Psoas muscle (tissue), 8 donors: ENCODE results near the gene ITPRIP. TPM values are rescaled to one million over a fixed set of nuclear protein-coding genes. Genes with fewer than 3 reads are reported as not detected.
A peak's percentile ranks its signal among the peaks of the same experiment; 100 is the strongest.

ENCODE experiments used
- ATAC-seq, 4 donors: fragments of 200-7000 bp; cut with Tn5 transposase; one replicate each; pipeline ENCODE4 v1.9.1; 2020; ENCODE audit warnings: moderate library complexity in 3 of 4, mild to moderate bottlenecking in 2 of 4
- DNase-seq, 2 donors: peaks; one replicate each; pipeline ENCODE4 v3.0.0-alpha.2; 2020
- H3K27ac ChIP-seq: fragments of 200-600 bp; one replicate; pipeline ENCODE4 v1.8.0; 2022
- H3K27me3 ChIP-seq, 3 donors: fragments of 200-600 bp in 1 of 3; one replicate each; pipeline versions ENCODE4 v1.6.1 to v1.8.0; 2013 to 2022; ENCODE audit warnings: low read length in 2 of 3, mild to moderate bottlenecking in 2 of 3, moderate library complexity in 1 of 3; ENCODE audit not compliant: insufficient read depth in 3 of 3
- H3K36me3 ChIP-seq, 2 donors: fragments of 200-600 bp in 1 of 2; one replicate each; pipeline versions ENCODE4 v1.6.1 to v1.8.0; 2013 to 2022; ENCODE audit warnings: low read depth in 1 of 2, mild to moderate bottlenecking in 1 of 2, moderate library complexity in 1 of 2; ENCODE audit not compliant: insufficient read depth in 1 of 2
- H3K4me1 ChIP-seq: fragments of 200-600 bp; one replicate; pipeline ENCODE4 v1.8.0; 2022
- H3K4me3 ChIP-seq: fragments of 200-600 bp; one replicate; pipeline ENCODE4 v1.8.0; 2022; ENCODE audit warnings: mild to moderate bottlenecking
- H3K9me3 ChIP-seq: fragments of 200-600 bp; one replicate; pipeline ENCODE4 v1.8.0; 2022
- WGBS, 3 donors: extraction: QIAGEN DNeasy Blood & Tissue Kit; methylation state at CpG; one replicate each; pipeline versions ENCODE4 v1.1.6 to v1.1.7; 2013; 5-methylcytosine and 5-hydroxymethylcytosine counted together
- intact Hi-C, 2 donors: fragments of 100-400 bp; cut with DNase I; formaldehyde crosslinking; loops; one replicate each; pipeline versions ENCODE4 v1.11.0 to v1.14.2; 2022
- polyA plus RNA-seq, 3 donors: library from polyadenylated mRNA; stranded (reverse); fragments of 200-250 nt; gene quantifications; one replicate each; pipeline ENCODE4 v1.2.3, GENCODE V29; 2013
- total RNA-seq, 4 donors: library from RNA; stranded (reverse); fragmentation: NEBNext Ultra II Directional in 2 of 4; extraction: Animal tissue kit (Norgen Biotek cat#: 25700) in 2 of 4; gene quantifications; one replicate each; pipeline versions ENCODE4 v1.2.1 to v1.2.4, GENCODE V29; 2021 to 2023
- TF ChIP-seq, protein P1 (sequence below): fragments of 200-600 bp; IDR thresholded peaks from one replicate; pipeline ENCODE4 v1.8.0; 2022; ENCODE audit warnings: antibody characterized with exemption
- donor health status: healthy with polysubstance abuse.
- donor health status: DM: no; HTN: no; CAD: no; lungs with moderate emphysema.
- donor health status: Bipolar disorder and iron deficiency.
- donor health status: healthy.
- donor health status: DM: yes; HTN: yes; CAD: no.
- donor health status: DM: no; HTN: no; CAD: no.
- donor health status: DM: no; HTN: no; CAD: no.
- donor health status: DM: yes; HTN: yes; CAD: no.

ITPRIP gene
- total and polyA plus RNA-seq, 7 donors, result 6.2 to 118 (median 9.7) TPM

GRCh38 chr10:104293781-104294321 is 44.4 kb downstream of the ITPRIP start:
- ATAC-seq, result no peak
- intact Hi-C loops, result loop anchor here in 1 of 2 donors (5.0 kb wide), 1 partner anchor 58 kb away; the partner anchor contains the start of gene CFAP58

GRCh38 chr10:104293011-104293410 is 45.3 kb downstream of the ITPRIP start:
- Histone ChIP-seq H3K27ac (no peak overlapping the region), H3K36me3 (no peaks in the 10 kb centered on the region), H3K9me3 (no peaks in the 10 kb centered on the region), H3K27me3 (peaks cover 0 to 5% (median 0%) of the 10 kb centered on the region in 3 donors), H3K4me1 (no peaks in the 10 kb centered on the region), H3K4me3 (no peak overlapping the region)
- TF ChIP-seq, protein P1, sequence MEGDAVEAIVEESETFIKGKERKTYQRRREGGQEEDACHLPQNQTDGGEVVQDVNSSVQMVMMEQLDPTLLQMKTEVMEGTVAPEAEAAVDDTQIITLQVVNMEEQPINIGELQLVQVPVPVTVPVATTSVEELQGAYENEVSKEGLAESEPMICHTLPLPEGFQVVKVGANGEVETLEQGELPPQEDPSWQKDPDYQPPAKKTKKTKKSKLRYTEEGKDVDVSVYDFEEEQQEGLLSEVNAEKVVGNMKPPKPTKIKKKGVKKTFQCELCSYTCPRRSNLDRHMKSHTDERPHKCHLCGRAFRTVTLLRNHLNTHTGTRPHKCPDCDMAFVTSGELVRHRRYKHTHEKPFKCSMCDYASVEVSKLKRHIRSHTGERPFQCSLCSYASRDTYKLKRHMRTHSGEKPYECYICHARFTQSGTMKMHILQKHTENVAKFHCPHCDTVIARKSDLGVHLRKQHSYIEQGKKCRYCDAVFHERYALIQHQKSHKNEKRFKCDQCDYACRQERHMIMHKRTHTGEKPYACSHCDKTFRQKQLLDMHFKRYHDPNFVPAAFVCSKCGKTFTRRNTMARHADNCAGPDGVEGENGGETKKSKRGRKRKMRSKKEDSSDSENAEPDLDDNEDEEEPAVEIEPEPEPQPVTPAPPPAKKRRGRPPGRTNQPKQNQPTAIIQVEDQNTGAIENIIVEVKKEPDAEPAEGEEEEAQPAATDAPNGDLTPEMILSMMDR, result no peak
- WGBS, 3 donors, result 47 to 69% (median 52%) methylated on average over 2 of the region's 2 CpGs
- ATAC-seq, result no peak
- DNase-seq, result no peak
- intact Hi-C loops, result loop anchor here in 1 of 2 donors (5.0 kb wide), 1 partner anchor 59 kb away; the partner anchor contains the start of gene CFAP58

More at GRCh38 chr10:104293781-104294321, 44.4 kb downstream of the ITPRIP start:
- Histone ChIP-seq H3K27me3 (no peaks in the 10 kb centered on the region), H3K27ac (no peak overlapping the region), H3K4me3 (no peak overlapping the region), H3K9me3 (no peaks in the 10 kb centered on the region), H3K36me3 (no peaks in the 10 kb centered on the region), H3K4me1 (no peaks in the 10 kb centered on the region)
- no peak for DNase-seq
- 79 to 87% (median 85%) methylated on average over 5 of the region's 5 CpGs for WGBS, 3 donors
- TF ChIP-seq, protein P1, result no peak

GRCh38 chr10:104291439-104291951 is 46.8 kb downstream of the ITPRIP start:
- TF ChIP-seq, protein P1, result peak; percentile 100
- WGBS, 3 donors, result 1 to 2% (median 1%) methylated on average over 25 to 26 of the region's 26 CpGs
- ATAC-seq, result peak; percentile 98 to 99 (median 98)
- no peaks in the 10 kb centered on the region for H3K9me3 ChIP-seq
- no peak overlapping the region for H3K27ac ChIP-seq
- H3K36me3 ChIP-seq, result no peaks in the 10 kb centered on the region
- intact Hi-C loops, result loop anchor here (1.0 to 5.0 kb wide), 2 partner anchors 59 to 61 kb away; partner anchors contain the start of gene CFAP58 (in 1 of the 2)
- DNase-seq, result peak; percentile 89 to 94
- no peak overlapping the region for H3K4me3 ChIP-seq
- H3K27me3 ChIP-seq, result peaks cover 0 to 5% (median 0%) of the 10 kb centered on the region in 3 donors
- no peaks in the 10 kb centered on the region for H3K4me1 ChIP-seq

DNA sequence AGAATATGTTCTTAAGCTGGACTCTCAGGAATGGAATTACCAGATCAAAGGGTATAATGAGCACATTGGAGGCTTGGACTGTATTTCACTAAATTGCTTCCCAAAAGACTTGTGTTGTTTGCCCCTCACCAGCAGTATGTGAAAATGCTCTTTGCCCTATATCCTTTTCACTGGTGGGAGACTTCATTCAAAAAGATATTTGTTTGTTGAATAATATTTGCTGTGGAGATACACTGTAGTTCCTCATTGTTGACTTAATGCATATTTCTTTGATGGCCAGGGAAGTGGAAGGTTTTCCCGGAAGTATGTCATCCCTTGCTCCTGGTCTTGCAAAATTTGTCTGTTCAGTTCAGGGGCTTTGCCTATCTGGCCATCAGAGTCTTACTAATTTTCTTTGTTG is 49.9 kb downstream of the ITPRIP start:
- 68 to 80% (median 72%) methylated on average over 1 of the region's 1 CpG for whole genome bisulfite sequencing, 3 donors
- ATAC-seq, result no peak
- H3K36me3 ChIP-seq, result no peaks in the 10 kb centered on the region
- H3K9me3 ChIP-seq, result no peaks in the 10 kb centered on the region
- H3K4me1 ChIP-seq, result no peaks in the 10 kb centered on the region
- intact Hi-C loops, result no loop called here
- TF ChIP-seq, protein P1, result no peak
- H3K27ac ChIP-seq, result no peak overlapping the region
- peaks cover 0 to 5% (median 0%) of the 10 kb centered on the region in 3 donors for H3K27me3 ChIP-seq
- DNase-seq, result no peak
- H3K4me3 ChIP-seq, result no peak overlapping the region
